Caki2 (cell line): ENCODE results near the gene SH3BGRL2. TPM values are rescaled to one million over a fixed set of nuclear protein-coding genes. Genes with fewer than 3 reads are reported as not detected.
A peak's percentile ranks its signal among the peaks of the same experiment; 100 is the strongest.
"Not testable (repeated sequence)": the region's sequence is repeated elsewhere in the genome, so short reads cannot be mapped to it uniquely, and the experiment has no call there.

Experiments
- DNase-seq: peaks from one replicate; pipeline ENCODE4 v3.0.0-alpha.2; 2015; ENCODE audit warnings: low read depth
- in situ Hi-C: cut with HindIII; loops from 2 replicates; pipeline ENCODE4 v1.10.0; 2016; ENCODE audit warnings: low sequenced_read_pairs, low pct_unique_long_range_greater_than_20kb, mixed read lengths
- total RNA-seq: library from RNA; depleted of rRNA; stranded (reverse); fragments of >200 nt; shearing (Covaris generic); gene quantifications from 2 replicates; pipeline ENCODE4 v1.2.3, GENCODE V29; 2014; ENCODE audit warnings: low replicate concordance

SH3BGRL2 gene
- total RNA-seq, 1 experiment from 2014 or later = 2.2 TPM

DNA sequence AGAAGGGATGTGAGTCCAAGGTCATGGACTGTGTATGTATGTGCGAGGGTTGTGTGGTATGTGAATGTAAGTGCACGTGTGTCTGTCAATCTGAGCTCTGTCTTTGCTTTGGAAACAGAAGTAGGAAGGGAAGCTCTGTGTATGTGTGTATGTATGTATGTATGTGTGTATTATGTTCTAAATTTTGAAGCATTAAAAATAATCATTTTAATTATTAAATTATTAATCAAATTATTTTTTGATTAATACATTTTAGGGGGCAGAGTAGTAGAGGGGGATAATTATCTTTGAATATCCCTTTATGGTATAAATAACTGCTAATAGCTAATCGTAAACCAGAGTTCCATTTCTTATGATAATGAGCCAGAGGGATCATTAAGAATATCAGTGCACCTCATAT is 42.8 kb downstream of the SH3BGRL2 start:
- in situ Hi-C loops = no loop called here

DNA sequence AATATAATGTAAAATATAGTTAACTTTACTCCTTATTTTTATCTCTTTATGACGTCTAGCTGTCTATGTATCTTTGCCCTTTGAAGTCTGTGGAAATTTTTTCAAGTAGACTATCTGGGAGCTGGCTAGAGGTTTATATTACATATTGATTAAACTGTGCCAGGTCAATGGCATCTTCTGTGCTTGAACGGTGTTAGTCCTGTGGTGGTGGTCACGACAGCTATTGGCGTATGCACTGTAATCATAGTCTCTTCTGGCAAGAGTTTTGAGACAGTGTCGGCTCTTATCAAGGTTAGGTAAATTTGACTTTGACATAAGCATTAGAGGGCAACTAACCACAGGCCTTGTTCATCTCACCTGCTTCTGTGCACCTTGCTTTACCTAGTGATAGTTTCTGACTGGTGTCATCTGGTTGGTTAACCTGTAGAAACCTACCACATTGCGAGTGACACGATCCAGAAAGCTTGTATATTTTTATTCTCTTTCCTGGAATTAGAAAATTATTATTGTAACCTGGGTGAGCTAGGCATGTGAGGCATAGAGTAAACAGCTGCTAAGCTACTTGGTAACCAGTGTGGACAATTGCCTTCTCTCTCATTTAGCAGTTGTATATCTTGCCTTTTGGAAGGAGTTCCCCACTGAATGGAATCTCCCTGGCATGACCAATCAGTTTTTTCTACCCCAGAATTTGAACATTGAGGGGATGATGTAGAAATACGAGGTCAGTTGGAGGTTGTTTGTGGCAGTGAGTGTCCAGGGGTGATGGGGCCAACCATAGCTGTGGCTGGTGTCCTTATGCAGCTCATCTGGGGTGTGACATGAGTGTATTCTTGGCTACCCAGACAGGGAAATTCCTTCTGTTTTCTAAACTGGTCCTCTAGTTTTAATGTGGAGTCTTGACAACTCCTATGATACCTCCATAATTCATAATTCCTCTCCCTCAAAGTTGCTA is 45.9 kb downstream of the SH3BGRL2 start:
- in situ Hi-C loops = no loop called here
- DNase-seq = peak; percentile 90

More for the DNA sequence above, 42.8 kb downstream of the SH3BGRL2 start:
- DNase-seq = no peak

DNA sequence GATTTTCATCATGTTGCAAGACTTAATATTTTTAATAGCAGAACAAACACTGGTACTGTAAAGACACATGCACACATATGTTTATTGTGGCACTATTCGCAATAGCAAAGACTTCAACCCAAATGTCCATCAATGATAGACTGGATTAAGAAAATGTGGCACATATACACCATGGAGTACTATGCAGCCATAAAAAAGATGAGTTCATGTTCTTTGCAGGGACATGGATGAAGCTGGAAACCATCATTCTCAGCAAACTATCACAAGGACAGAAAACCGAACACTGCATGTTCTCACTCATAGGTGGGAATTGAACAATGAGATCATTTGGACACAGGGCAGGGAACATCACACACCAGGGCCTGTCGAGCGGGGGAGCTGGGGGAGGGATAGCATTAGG is 51.6 kb downstream of the SH3BGRL2 start:
- in situ Hi-C loops, DNase-seq: not testable (repeated sequence)

DNA sequence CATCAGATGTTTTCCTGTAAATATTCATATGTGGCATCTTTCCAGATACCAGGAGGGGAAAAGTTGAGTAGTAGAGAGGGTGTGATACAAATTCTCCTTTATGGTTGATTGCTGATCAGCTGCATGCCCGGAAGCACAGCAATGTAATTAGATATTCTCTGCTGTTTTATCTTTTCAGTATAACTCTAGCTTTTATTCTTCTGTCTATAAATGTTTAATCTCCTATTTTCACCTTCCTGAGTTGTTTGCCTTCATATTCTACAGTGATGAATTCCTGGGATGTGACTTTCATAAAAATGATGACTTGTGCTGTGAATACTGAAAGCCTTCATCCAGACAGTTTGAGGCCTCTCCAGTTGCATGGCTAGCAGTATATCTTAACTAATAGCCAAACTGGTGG is 53.7 kb downstream of the SH3BGRL2 start:
- in situ Hi-C loops = no loop called here
- peak; percentile 51 for DNase-seq

DNA sequence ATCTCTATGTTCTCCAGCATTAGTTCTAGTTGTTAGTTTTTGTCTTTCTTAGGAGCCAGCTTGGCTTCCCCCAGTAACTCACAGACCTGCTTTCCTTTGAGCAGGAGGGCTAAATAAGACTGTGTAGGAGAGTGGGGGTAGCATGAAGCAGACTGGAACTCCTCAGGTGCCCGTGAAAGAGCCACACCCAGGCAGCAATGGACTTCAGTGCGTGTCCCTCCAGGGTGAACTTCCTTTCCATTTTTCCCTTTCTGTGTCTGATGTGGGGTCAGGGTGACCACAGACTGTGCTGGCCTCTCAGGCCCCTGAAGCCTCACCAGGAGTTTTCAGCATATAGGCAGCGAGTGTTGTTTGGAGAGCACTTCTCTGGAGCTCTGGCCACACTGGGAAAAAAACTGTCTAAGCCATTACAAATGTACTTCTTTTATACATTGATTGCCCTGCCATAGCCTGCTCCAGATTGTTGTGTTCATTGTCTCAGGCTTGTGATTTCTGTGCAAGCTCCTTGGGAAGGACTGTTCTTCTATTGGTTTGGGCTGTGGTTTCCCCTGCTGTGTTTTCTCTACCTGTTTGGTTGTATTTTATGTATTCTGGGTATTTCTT is 55.7 kb downstream of the SH3BGRL2 start:
- DNase-seq = no peak
- in situ Hi-C loops = no loop called here

DNA sequence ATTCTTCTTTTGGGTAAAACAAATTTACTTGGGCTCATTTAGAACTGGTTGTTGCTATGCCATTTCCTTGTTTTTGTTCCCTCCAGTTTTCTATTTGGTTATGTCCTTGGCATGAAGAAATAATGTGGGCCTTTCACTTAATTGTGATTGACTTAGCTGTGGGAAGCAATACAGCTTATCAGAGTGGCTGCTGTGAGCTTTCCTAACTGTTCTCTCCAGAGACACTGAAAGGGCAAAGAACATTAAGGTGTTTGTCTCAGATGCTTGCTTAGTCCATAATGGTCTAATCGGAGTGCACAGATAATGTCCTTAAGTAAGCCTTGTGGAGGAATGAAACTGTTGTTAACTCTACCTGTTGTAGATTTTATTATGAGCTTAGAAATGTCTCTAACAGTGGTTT is 56.6 kb downstream of the SH3BGRL2 start:
- in situ Hi-C loops = no loop called here
- DNase-seq = no peak

DNA sequence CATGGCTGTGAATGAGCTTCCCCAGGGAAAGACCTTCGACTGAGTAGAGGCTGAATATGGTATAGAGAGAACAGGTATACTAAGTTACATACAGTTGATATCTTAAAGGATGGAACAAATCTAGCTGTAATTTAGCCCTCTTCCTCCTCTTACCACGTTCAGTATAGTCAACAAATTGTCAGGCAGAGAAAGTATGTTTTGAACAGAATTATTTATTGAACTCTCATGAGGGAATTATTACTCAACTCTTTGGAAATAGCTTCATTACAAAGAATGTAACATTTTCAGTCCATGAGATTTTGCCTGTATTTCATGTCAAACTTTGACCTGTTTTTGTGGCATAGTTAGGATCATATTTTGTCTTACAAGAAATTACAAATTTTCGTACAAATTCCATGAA is 63.0 kb downstream of the SH3BGRL2 start:
- DNase-seq = no peak
- in situ Hi-C loops = no loop called here

DNA sequence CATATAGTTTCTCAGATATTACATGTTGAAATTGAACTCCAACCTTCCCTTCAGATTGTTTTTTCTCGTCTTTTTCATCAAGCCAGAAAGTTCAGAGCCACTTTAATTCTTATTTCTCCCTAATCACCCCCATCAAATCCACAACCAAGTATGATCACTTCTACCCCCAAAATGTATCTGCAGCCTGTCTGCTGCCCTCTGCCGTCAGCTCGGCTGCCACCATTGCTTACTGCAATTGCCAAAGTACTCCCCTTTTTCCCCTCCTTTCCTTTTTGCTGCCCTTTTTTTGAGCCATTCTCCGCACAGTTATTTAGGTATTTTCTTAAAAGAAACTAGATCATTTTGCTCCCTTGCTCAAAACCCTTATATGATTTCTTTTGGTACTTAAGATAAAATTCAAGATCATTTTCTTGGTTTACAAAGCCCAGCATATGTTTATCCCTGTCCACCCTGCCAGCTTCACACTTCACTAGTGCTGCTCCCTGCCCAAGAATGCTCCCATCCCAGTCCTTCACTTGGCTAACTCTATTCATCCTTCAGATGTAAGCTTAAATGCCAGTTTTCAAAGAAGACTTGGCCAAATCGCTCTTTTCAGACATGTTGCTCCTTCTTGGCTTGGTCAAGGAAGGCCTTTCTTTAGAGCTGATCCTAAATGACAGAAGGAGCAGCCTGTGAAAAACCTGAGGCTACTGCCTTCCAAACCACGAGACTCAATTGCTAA is 63.7 kb downstream of the SH3BGRL2 start:
- in situ Hi-C loops = no loop called here
- DNase-seq = no peak

DNA sequence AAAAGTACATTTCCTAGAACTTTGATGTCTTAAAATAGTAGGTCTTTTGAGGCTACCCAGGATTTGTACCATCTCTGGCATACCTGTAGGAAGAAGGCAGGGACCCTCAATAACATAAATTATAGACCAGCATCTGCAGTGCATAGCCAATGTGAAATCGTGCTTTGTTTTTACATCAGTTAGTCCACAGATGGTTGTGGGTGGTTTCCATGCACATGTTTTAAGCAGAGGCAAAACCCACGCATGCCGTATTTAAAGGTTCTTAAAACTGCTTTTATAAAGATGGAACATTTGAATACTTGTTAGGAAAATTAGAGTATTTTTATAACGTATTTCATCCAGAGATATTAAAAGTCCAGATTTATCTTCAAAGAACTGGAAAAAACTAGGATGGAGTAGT is 66.3 kb downstream of the SH3BGRL2 start:
- no peak for DNase-seq
- in situ Hi-C loops = no loop called here

DNA sequence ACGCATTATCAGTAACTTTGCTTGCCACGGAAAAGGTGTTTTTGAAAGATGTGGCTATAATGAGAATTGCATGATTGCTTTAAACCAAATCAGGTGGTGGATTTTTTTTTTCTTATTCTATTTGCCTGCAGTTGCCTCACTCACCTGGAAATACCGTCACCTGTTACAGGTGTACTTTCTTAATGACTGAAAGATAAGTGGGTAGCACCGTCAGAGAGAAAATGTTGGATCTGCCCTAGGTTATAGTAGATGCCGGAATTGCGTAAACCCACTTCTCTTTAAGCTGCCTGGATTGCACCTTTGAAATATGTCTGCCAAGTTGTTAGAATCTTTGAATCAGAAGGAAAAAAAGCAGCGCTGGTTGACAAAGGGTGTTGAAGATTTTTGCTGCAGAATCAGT is 68.5 kb downstream of the SH3BGRL2 start:
- no peak for DNase-seq
- in situ Hi-C loops = no loop called here

DNA sequence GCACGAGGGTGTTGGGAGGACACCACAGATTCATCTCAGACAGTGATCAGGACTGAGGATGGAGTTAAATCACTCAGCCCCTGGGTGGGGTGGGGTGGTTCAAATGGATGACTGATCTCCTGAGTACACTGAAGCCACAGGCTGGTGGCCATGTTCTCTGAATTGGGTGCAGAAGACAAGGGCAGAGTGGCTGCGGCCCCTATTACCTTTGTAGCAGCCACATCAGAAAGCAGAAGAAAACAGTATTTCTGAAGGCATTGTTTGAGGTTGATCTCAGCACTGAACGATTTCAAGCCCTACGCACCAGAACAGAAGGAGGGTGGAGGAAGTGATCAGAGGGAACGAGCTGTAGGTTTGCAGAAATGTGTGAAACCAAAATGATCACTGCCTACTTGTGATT is 71.6 kb downstream of the SH3BGRL2 start:
- in situ Hi-C loops = no loop called here
- DNase-seq = no peak

DNA sequence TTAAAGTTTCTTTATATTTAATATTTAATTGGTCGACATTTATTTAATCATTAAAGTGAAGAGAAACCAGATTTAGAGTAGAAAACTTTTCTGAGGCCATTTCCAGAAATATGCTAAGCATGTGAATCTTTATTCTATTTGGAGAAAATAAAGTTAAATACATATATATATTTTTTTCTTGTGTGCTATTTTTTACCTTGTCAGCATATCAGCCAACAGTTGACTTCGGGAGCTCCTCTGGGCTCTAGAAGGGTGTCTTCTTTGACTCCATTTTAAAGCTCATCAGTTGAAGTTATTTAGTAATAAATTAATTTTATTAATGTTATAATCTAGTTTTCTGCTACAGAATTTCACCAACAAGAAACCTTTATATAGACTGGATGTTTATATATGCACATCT is 73.1 kb downstream of the SH3BGRL2 start:
- DNase-seq = no peak
- in situ Hi-C loops = no loop called here

DNA sequence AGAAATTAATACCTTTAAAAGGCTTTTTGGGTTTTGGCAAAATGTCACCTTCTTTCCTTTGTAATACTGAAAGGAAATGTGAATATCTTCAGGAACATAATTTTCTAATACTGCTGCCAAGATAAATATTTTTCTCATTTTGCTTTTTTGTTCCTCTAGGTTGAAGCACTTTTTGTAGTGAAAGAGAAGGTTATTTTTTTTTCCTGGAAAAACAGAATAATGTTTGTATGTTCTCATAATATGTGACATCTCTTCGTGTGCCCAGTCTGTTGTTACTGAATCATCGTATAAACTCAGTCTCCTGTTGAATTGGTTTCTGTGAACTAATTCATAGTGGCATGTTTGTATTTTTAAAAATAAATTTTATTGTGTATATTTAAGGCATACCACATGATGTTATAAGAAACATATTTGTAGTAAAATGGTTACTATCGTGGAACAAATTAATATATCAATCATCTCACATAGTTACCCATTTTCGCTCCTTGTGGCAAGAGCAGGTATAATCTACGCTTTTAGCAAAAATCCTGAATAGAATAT is 74.4 kb downstream of the SH3BGRL2 start:
- in situ Hi-C loops = no loop called here
- no peak for DNase-seq

DNA sequence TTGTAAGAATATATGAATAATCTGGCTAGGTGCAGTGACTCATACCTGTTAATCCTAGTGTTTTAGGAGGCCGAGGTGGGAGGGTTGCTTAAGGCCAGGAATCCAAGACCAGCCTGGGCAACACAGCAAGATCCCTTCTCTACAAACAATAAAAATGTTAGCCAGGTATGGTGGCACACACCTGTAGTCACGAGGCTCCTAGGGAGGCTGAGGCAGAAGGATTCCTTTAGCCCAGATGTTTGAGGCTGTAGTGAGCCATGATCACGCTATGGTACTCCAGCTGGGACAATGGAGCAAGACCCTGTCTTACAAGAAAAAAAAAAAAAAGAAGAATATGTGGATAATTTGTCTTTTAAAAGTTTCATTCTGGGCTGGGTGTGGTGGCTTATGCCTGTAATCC is 75.4 kb downstream of the SH3BGRL2 start:
- in situ Hi-C loops = no loop called here

DNA sequence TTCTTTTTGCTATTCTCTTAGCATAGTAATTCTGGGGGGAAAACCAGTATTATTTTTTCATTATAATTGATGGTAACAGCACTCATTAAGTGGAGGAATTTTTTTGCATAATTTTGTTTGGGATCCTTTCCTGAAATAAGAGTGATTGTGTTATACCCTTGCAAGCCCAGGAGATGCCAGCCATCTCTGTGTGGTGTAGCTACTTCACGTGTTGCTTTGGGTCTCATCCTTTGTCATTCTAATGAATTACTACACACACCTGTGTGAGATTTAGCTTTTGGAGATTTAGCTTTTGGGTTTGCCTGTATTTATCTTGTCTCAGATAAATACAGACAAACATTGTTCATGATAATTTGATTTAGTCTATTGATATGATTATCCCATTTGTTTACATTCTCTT is 76.5 kb downstream of the SH3BGRL2 start:
- no peak for DNase-seq
- in situ Hi-C loops = no loop called here

More for the DNA sequence above, 75.4 kb downstream of the SH3BGRL2 start:
- DNase-seq = no peak

DNA sequence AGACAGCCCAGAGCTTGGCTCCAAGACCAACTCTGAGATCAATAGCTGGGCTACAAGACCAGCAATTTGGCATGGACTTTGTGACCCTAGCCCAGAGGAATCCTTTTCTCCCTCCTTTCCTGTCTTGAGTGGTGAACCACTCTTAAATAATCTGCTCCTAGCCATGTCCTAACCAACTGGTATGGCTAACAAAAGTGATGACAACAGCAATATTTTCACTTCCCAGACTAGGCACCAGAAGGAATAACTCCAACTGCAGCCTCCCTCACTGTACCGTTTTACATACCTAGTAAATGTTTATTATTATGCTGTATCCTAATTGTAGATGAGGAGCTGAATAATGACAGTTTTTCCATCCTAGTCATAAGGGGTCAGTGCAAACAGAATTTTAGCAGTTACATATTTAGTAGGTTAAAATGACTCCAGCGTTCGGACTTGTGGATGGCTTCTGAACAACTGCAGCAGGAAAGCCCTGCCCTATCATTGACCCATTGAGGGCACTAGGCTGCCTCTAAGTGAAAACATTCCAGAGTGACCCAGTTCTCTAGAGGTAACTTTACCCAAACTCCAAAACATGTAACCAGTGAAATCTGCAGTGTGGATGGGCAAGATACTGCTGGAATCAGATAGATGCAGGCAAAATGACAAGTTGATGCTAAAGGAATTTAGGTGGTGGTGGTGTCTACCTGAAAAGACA is 77.1 kb downstream of the SH3BGRL2 start:
- in situ Hi-C loops = no loop called here
- DNase-seq = no peak

DNA sequence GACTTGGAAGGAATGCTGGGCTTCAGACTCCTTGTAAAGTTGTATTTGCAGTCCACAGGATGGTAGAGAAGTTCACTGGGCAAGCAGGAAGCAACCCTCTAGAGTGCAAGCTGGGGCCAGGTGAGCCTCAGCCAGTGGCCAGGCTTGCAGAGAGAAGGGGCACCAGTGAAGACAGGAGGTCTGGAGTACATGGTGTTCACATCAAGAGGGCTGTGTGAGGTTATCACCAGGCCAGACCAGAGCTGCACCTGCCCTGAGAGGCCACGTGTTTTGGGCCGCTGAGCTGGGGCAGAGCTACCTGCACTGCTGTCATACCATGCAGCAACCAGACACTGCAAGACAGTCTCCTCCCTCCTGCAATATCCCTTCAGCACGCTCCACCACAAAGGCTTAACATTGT is 79.0 kb downstream of the SH3BGRL2 start:
- no peak for DNase-seq
- in situ Hi-C loops = no loop called here

DNA sequence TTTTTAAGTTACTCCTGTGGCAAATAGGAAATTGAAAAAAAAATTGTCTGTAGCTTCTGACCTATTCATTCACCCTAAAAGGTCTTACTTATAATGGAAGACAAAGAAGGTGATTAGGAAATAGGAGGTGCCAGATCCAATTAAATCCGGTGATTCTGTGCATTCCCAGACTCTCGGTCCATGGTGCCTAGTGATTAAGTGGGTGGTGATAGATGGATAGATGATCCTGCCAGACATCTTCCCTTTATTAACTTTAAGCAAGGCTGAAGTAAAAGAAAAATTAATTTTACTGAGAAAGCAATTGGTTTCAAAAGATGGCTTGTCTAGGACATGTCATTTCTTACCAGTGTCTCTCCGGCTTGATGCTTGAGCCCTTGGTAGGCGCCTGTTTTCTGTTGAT is 80.0 kb downstream of the SH3BGRL2 start:
- in situ Hi-C loops = no loop called here
- DNase-seq = no peak
